Left renal pelvis (tissue), 4 donors: ENCODE measurements around the gene GIMAP8. TPM values are rescaled to one million over a fixed set of nuclear protein-coding genes. Genes with fewer than 3 reads are reported as not detected.

Source experiments
- DNase-seq, 4 donors: peaks; one replicate each; pipeline ENCODE4 v3.0.0-alpha.2; 2013; ENCODE audit warnings: low read depth in 4 of 4, low spot score in 3 of 4
- polyA plus RNA-seq, 4 donors: library from polyadenylated mRNA; unstranded; fragments of 120-200 nt; gene quantifications; one replicate each; pipeline ENCODE4 v1.2.1, GENCODE V29; 2013; ENCODE audit not compliant: insufficient read length in 4 of 4

GIMAP8 gene
- polyA plus RNA-seq, 4 donors, result 4.1 to 9.5 (median 8.5) TPM

GRCh38 chr7:150410680-150411346 lies 39.6 kb upstream of the GIMAP8 start:
- DNase-seq, result no peak

DNA sequence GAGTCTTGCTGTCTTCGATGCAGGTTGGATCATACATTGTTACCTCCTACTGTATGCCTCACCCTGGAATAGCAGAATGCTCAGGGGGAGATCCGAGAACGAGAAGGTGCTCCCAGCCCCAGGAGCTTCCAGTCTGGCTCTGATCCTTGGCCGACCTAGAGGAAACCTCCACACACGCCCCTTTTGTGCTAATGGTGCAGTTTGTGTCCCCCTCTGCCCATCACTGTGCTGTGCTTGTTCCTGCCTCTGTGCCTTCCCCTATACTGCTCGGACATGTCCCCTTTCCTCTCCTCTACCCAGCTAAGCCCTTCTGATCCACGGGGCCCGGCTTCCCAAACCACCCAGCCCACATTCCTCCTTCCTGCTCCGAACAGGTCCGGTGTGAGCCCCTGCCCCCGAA lies 38.8 kb upstream of the GIMAP8 start:
- DNase-seq, result no peak

GRCh38 chr7:150412016-150412415 lies 38.4 kb upstream of the GIMAP8 start:
- no peak for DNase-seq

- no peak for DNase-seq
These were observed 37.6 kb upstream of the GIMAP8 start for GRCh38 chr7:150412518-150413488.

- no peak for DNase-seq
These were observed 36.8 kb upstream of the GIMAP8 start for GRCh38 chr7:150413640-150414081.

GRCh38 chr7:150415161-150416153 lies 35.0 kb upstream of the GIMAP8 start:
- no peak for DNase-seq

GRCh38 chr7:150417239-150417638 lies 33.2 kb upstream of the GIMAP8 start:
- no peak for DNase-seq

DNA sequence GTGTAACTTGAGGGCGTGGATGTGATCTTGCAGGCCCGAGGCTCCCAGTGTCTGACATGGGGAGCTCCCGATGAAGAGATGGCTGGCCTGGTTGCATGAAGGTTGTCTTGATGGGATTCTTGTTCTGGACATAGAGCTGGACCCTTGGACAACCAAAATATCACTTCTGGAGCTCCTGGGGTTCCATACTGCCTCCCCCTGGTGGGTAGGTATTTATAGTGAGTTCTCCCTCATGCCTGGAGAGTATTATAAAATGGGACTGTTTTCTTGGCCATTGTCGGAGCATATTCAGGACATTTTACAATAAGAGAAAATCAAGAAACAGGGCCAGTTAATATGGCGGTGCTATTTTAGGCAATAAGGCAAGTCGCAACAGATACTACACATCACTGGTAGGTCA lies 32.6 kb upstream of the GIMAP8 start:
- no peak for DNase-seq

GRCh38 chr7:150420242-150420641 lies 30.2 kb upstream of the GIMAP8 start:
- no peak for DNase-seq

- peak in 3 of 4 donors; percentile 67 to 75 (median 68) for DNase-seq
These were observed 29.3 kb upstream of the GIMAP8 start for GRCh38 chr7:150420987-150421674.

DNA sequence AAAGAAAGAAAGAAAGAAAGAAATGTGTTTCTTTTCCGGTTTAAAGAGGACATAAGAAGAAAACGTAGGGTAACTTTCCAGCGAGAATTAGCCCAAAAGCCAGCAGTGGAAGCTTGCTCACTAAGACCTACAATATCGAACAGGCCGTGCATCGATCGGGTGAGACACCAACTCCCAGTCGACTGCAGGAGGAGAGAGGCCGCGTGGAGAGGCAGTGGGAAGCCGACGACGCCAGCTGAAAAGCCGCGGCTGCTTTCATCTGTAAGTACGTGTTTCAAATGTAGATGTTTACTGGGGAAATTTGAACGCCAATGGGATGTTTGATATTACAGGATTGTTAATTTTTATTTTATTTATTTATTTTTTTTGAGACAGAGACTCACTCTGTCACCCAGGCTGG lies 28.6 kb upstream of the GIMAP8 start:
- no peak for DNase-seq

DNA sequence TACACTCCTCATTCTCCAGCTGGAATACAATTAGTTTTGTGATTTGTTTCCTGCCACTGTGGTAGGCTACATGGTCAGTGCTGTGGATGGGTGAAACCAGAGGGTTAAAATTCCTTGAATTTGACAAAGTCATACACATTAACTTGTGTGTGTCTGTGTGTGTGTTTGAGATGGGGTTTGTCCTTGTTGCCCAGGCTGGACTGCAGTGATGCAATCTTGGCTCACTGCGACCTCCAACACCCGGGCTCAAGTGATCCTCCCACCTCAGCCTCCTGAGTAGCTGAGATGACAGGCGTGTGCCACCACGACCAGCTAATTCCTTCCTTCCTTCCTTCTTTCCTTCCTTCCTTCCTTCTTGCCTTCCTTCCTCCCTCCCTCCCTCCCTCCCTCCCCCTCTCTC lies 24.8 kb upstream of the GIMAP8 start:
- no peak for DNase-seq

DNA sequence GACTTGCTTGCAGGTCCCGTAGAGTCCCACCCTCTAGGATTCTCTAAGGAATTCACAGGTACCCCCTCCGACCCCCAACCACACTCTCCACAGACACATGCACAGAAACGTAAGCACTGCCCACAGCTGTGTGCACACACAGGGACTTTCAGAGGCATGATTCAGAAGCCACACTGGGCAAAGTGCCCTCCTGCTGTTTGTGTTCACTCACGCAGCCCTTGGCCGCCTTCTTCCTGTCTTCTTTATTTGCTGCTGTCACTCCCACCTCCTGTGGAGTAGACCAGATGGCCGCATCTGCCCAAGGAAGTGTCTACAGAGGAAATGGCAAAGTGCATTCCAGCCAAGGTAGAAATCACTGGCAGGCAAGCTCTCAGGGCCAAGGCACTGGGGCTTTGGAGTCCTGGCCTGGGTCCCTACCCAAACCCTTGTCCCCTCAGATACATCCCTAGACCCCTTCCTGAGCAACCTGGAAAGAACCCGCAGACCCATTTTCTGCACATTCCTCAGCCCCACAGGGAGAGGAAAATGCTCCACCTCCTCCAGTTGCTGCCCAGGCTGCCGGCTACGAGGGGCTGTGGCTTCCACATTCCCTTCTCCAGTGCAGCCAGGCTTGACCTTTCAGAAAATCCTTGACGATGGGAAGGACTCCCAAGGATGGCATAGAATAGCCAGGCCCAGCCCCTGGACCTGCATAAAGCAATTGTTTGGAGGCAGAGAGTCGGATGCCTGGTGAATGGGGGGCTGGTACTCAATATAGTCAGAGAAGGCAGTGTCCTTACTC lies 21.6 kb upstream of the GIMAP8 start:
- no peak for DNase-seq

- DNase-seq, result no peak
These were observed 20.7 kb upstream of the GIMAP8 start for GRCh38 chr7:150429699-150430098.

DNA sequence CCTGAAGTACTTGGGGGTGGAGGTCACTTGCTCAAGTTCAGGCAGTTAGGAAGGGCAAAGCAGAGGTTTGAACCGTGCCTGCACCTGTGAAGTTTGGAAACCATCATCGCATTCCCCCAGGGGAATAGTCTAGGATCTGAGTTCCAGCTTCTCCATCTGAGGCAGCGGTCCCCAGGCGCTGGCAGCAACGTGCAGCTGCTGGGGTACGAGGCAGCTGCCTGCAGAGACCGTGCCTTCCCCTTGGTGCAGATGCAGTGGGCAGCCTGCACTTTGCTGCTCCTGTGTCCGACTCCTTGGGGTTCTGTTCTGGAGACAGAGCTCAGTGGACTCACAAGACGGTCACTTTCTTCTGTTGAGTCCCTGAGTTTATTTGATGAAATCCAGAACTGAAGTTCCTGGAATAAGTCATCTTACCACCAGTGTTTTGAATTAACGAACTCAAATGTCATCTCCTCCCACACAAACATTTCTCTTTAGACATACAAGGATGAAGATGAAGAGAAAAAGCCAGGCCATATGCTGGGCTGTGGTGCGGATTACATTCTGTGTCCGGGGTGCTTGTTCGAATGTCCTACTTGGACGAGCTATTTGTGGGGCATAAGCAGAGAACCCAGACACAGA lies 19.9 kb upstream of the GIMAP8 start:
- no peak for DNase-seq

- DNase-seq, result no peak
These were observed 18.4 kb upstream of the GIMAP8 start for GRCh38 chr7:150431839-150432658.

DNA sequence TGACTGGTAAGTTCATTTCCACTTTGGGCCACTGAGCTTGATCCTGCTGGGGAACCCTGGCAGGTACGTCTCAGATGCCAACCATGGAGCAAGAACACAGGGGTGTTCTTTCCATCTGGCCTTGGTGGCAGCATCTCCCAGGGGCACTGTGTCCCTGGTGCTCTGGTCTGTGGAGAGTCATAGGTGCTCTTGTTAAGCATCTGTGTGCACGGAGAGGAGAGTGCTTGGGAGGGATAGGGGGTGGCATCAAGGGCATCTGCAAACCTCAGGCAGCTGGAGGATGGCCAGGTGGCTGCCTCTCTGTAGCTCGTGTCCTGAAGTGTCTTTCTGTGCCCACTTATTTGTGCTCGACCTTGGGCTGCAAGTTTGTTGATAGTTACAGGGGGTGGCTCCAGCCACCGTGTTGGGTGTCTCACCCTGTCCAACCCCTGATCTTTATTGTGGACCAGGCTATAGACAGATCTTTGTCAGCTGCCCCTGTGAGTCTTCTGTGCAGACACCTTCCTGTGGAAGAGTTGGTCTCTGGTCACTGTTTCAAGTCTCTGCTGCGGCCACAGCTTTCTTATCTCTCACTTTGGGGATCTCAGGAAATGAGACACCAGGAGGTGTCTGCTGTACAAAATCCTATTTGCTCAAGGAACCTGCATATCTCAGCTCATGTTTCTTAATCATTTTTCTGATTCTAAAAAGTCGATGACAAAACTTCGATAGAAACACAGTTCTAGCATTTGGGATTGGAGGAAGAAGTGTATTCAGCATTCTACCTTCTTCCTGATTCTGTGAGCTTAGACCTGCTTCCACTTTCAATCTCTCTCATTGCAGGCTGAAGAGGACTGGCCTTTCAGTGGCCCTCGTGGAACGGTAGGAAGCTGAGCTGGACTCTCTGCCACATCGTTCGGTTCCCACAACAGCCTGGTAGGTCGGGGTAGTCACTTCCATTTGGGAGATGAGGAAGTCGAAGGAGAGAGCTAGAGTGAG lies 17.2 kb upstream of the GIMAP8 start:
- DNase-seq, result no peak
